GM20000 (cell line): ENCODE data around the gene STUB1.

Experiments used
- DNase-seq: peaks from one replicate; pipeline ENCODE4 v3.0.0; 2012; ENCODE audit warnings: low spot score
- CTCF ChIP-seq: IDR thresholded peaks from 2 replicates; pipeline ENCODE4 v1.5.1; 2012; ENCODE audit warnings: mild to moderate bottlenecking, control low read depth; ENCODE audit errors: extremely low read depth, missing control alignments

STUB1 gene

GRCh38 chr16:708019-708418, 27.8 kb downstream of the STUB1 start:
- DNase-seq: no peak
- TF ChIP-seq CTCF: no peak

DNA sequence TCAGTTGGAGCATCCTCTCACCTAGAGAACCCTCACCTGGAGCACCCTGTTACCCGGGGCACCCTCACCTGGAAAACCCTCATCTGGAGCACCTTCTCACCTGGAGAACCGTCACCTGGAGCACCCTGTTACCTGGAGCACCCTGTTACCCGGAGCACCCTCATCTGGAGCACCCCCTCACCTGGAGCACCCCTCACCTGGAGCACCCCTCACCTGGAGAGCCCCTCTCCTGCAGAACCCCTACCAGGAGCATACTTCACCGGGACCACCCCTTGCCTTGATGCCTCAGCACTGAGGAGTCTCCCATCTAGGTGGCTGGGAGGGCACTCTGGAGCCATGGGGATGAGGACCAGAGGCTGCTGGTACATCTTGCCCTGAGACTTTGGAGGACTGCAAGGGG, 28.7 kb downstream of the STUB1 start:
- TF ChIP-seq CTCF: no peak
- no peak for DNase-seq

- no peak for DNase-seq
- TF ChIP-seq CTCF: no peak
These were observed 29.6 kb downstream of the STUB1 start for GRCh38 chr16:709566-710499.

GRCh38 chr16:710500-711075, 30.4 kb downstream of the STUB1 start:
- DNase-seq: no peak
- TF ChIP-seq CTCF: no peak

DNA sequence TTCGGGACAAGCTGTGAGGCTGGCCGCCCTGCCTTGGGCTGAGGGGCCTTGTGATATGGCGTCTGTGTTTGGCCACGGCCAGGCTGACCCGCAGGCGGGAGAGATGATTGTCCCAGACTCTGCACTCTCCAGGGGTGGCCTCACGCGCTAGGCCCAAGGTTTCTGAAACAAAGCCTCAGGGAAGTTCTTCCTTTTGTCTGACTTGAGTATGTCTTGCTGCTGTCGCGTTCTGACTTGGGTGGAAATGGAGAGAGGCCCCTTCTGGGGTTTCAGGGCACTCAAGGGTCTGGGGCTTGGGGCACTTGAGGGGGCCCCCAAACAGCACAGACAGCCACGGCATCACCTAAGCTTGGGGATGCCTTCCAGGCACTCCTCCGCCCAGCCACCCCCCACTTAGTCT, 30.9 kb downstream of the STUB1 start:
- TF ChIP-seq CTCF: no peak
- DNase-seq: no peak

DNA sequence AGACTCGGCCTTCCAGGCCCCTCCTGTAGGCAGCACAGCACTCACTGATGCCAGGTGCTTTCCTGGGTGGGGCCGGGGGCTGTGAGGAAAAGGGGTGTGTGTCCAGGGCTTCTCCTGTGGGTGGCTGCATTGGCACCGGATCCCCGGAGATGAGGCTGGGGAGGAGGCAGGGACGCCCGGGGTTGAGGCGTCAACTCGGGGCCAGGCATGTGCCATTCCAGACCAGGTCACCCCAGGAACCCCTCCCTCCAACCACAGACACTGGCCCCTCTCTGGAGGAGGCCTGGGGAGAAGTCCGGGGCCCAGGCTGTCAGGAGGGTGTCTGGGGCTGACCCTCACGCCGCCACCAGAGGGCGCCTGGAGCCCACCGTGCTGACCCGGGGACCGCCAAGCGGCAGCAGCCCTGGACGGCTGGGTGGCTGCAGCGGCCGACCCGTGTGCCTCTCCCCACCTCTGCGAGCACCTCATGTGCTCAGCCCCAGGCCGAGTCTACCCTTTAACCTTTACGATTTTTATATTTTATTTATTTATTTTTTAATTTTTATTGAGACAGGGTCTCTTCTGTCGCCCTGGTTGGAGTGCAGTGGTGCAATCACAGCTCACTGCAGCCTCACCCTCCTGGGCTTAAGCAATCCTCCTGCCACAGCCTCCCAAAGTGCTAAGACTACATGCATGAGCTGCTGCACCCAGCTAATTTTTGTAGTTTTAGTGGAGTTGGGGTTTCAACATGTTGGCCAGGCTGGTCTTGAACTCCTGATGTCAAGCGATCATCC, 31.5 kb downstream of the STUB1 start:
- DNase-seq: peak; percentile 96
- TF ChIP-seq CTCF: peak; percentile 96
